SU-DHL-6 (cell line): ENCODE measurements around the gene PPP2R2C.

Experiments
- EZH2phosphoT487 ChIP-seq: fragments of 200-600 bp; sonication (generic), shearing (Covaris generic); conservative IDR thresholded peaks from 2 replicates; pipeline ENCODE4 v1.6.1; 2018; ENCODE audit warnings: mild to moderate bottlenecking, antibody characterized with exemption, low read length, moderate library complexity, mixed read lengths
- TF ChIP-seq, protein P1 (sequence below): fragments of 200-600 bp; sonication (generic); IDR thresholded peaks from one replicate; pipeline ENCODE4 v1.5.1; 2017; ENCODE audit warnings: antibody characterized with exemption, mild to moderate bottlenecking, low read length, moderate library complexity; ENCODE audit not compliant: insufficient read depth, poor library complexity, severe bottlenecking

DNA sequence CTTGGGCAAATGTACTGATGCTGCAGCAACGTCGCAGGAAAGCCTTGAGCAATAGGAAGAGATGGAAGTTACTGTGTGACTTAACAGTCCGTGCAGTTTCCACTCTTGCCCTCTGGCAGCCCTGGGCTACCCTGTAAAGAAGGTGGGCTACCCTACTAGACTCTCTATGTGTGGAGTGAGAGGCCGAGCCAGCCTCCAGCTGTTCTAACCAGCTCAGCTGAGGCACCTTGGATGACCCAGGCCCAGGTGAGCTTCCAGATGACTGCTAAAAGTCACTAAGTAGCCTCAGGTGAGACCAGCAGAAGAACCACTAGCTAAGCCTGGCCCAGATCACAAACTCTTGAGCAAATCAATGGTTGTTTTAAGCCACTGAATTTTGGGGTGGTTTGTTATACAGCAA is 34.9 kb upstream of the PPP2R2C start:
- no peak for TF ChIP-seq EZH2phosphoT487
- TF ChIP-seq, protein P1, sequence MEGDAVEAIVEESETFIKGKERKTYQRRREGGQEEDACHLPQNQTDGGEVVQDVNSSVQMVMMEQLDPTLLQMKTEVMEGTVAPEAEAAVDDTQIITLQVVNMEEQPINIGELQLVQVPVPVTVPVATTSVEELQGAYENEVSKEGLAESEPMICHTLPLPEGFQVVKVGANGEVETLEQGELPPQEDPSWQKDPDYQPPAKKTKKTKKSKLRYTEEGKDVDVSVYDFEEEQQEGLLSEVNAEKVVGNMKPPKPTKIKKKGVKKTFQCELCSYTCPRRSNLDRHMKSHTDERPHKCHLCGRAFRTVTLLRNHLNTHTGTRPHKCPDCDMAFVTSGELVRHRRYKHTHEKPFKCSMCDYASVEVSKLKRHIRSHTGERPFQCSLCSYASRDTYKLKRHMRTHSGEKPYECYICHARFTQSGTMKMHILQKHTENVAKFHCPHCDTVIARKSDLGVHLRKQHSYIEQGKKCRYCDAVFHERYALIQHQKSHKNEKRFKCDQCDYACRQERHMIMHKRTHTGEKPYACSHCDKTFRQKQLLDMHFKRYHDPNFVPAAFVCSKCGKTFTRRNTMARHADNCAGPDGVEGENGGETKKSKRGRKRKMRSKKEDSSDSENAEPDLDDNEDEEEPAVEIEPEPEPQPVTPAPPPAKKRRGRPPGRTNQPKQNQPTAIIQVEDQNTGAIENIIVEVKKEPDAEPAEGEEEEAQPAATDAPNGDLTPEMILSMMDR: no peak
